Tibial artery (tissue), 4 donors: ENCODE results near the gene FAM13A.

Experiments
- DNase-seq, 2 donors: peaks; one replicate each; pipeline ENCODE4 v3.0.0-alpha.2; 2019
- H3K27ac ChIP-seq, 2 donors: fragments of 200-600 bp; sonication (generic) in 1 of 2; 1 replicate in 1 of 2; 2 replicates in 1 of 2; pipeline ENCODE4 v1.5.1; 2018 to 2019; ENCODE audit warnings: mild to moderate bottlenecking in 1 of 2
- H3K27me3 ChIP-seq, 2 donors: fragments of 200-600 bp; sonication (generic) in 1 of 2; one replicate each; pipeline versions ENCODE4 v1.5.1 to v1.6.0; 2016 to 2019
- H3K36me3 ChIP-seq, 3 donors: fragments of 200-600 bp; sonication (generic) in 2 of 3; one replicate each; pipeline ENCODE4 v1.5.1; 2016 to 2019; ENCODE audit warnings: mild to moderate bottlenecking in 2 of 3
- H3K4me1 ChIP-seq, 4 donors: fragments of 200-600 bp; sonication (generic) in 2 of 4; 1 replicate in 3 of 4; 2 replicates in 1 of 4; pipeline ENCODE4 v1.5.1; 2016 to 2019
- H3K4me3 ChIP-seq, 2 donors: fragments of 200-600 bp; sonication (generic) in 1 of 2; 1 replicate in 1 of 2; 2 replicates in 1 of 2; pipeline ENCODE4 v1.5.1; 2018 to 2019; ENCODE audit warnings: mild to moderate bottlenecking in 2 of 2
- H3K9me3 ChIP-seq, 3 donors: fragments of 200-600 bp; sonication (generic) in 1 of 3; one replicate each; pipeline ENCODE4 v1.5.1; 2016 to 2019
- intact Hi-C: fragments of 100-400 bp; cut with DNase I; formaldehyde crosslinking; loops from one replicate; pipeline ENCODE4 v1.15.0; 2023; ENCODE audit warnings: low total_unique reads
- TF ChIP-seq, protein P1 (sequence below), 2 experiments: fragments of 200-600 bp in 1 of 2; fragments of 450-650 bp in 1 of 2; IDR thresholded peaks; one replicate each; pipeline ENCODE4 v1.5.1; 2017 to 2019; ENCODE audit warnings: antibody characterized with exemption in 2 of 2, mild to moderate bottlenecking in 1 of 2, moderate library complexity in 1 of 2

Gene FAM13A

DNA sequence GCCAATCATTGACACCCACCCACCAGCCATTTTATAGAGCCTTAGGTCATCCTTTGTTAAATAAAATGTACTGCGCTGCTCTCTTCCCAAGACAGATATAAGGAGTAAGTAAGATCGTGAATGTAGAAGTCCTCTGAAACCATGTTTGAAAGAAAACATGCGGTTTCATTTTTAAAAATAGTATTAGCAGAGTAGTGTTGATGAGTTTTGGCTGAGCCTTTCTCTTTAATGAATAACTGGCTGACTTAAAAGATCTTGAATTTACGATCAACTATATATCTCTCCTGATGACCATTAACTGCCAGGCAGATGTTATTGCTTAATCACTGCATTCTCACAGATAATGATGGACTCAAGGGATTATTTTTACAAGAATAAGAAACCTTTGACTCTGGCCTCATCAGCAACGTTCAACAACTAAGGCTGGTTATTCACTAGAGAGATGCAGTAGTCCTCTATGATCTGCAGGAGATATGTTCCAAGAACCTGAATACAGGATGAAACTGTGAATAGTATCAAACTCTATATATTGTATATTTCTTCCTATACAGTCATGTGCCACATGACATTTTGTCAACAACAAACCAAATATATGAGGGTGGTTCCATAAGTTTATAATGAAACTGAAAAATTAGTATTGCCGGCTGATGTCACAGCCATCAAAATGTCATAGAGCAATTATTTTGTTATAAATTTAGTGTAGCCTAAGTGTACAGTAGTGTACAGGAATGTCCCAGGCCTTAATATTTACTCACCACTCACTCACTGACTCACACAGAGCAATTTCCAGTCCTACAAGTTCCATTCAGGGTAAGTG, 80.8 kb downstream of the FAM13A start:
- Histone ChIP-seq H3K36me3 (no peaks in the 10 kb centered on the region), H3K9me3 (no peaks in the 10 kb centered on the region), H3K27me3 (no peaks in the 10 kb centered on the region), H3K4me3 (no peak overlapping the region), H3K4me1 (no peaks in the 10 kb centered on the region), H3K27ac (no peak overlapping the region)
- TF ChIP-seq, protein P1, sequence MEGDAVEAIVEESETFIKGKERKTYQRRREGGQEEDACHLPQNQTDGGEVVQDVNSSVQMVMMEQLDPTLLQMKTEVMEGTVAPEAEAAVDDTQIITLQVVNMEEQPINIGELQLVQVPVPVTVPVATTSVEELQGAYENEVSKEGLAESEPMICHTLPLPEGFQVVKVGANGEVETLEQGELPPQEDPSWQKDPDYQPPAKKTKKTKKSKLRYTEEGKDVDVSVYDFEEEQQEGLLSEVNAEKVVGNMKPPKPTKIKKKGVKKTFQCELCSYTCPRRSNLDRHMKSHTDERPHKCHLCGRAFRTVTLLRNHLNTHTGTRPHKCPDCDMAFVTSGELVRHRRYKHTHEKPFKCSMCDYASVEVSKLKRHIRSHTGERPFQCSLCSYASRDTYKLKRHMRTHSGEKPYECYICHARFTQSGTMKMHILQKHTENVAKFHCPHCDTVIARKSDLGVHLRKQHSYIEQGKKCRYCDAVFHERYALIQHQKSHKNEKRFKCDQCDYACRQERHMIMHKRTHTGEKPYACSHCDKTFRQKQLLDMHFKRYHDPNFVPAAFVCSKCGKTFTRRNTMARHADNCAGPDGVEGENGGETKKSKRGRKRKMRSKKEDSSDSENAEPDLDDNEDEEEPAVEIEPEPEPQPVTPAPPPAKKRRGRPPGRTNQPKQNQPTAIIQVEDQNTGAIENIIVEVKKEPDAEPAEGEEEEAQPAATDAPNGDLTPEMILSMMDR (IDR thresholded peaks at IDR 0.05): no peak
- no peak for DNase-seq
- intact Hi-C loops: no loop called here

DNA sequence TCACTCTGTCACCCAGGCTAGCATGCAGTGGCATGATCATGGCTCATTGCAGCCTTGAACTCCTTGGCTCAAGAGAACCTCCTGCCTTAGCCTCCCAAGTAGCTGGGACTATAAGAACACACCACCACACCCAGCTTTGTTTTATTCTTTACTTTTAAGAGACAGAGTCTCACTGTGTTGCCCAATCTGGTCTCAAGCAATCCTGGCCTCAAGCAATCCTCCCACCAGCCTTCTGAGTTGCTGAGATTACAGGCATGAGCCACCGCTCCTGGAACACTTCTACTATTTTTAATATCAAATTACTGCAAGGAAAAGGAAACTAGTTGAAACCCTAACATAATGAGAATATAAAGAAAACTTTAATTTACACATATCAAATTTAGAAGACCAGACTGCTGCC, 85.4 kb downstream of the FAM13A start:
- TF ChIP-seq, protein P1 (IDR thresholded peaks at IDR 0.05): no peak
- H3K4me1 ChIP-seq: no peaks in the 10 kb centered on the region
- no peaks in the 10 kb centered on the region for H3K36me3 ChIP-seq
- intact Hi-C loops: no loop called here
- no peak overlapping the region for H3K4me3 ChIP-seq
- H3K9me3 ChIP-seq: no peaks in the 10 kb centered on the region
- H3K27me3 ChIP-seq: no peaks in the 10 kb centered on the region
- no peak for DNase-seq
- no peak overlapping the region for H3K27ac ChIP-seq

DNA sequence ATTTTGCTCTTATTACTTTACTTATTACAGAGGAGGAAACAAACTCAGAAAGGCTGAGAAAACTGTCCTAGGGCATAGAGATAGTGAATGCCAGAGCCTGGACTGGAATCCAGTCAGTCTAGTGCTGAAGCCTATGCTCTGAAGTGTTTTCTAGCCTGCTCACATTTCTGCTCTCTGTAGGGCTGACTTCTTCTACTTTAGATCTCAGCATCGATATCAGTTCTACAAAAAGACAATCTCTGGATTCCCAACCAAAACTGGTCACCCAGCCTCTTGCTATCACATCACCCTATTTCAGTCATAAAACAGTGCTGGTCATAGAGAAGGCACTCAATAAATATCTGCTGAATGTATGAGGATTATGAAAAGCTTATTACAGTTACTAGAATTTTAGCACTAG, 87.2 kb downstream of the FAM13A start:
- Histone ChIP-seq H3K9me3 (no peaks in the 10 kb centered on the region), H3K36me3 (no peaks in the 10 kb centered on the region), H3K27ac (no peak overlapping the region), H3K4me1 (no peaks in the 10 kb centered on the region), H3K4me3 (no peak overlapping the region), H3K27me3 (no peaks in the 10 kb centered on the region)
- TF ChIP-seq, protein P1 (IDR thresholded peaks at IDR 0.05): no peak
- DNase-seq: no peak
- intact Hi-C loops: no loop called here

DNA sequence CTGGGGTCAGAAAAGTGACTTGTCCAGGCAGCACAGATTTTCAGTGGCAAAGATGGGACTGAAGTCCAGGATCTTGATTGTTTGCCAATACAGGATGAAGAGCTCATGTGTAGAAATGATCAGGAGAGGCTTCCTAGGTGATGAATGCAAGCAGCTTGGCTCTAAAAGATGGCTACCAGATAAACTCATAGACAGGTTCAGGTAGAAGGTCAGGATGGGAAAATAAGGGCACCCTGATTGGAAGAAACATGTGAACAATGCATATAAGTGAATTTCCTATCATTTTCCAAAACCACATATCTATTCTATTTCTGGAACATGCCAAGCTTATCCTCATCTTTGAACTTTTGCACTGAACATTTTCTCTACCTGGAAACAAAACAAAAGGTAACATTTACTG, 87.7 kb downstream of the FAM13A start:
- Histone ChIP-seq H3K27me3 (no peaks in the 10 kb centered on the region), H3K36me3 (no peaks in the 10 kb centered on the region), H3K4me1 (no peaks in the 10 kb centered on the region), H3K27ac (no peak overlapping the region), H3K9me3 (no peaks in the 10 kb centered on the region), H3K4me3 (no peak overlapping the region)
- intact Hi-C loops: no loop called here
- TF ChIP-seq, protein P1 (IDR thresholded peaks at IDR 0.05): no peak
- no peak for DNase-seq

DNA sequence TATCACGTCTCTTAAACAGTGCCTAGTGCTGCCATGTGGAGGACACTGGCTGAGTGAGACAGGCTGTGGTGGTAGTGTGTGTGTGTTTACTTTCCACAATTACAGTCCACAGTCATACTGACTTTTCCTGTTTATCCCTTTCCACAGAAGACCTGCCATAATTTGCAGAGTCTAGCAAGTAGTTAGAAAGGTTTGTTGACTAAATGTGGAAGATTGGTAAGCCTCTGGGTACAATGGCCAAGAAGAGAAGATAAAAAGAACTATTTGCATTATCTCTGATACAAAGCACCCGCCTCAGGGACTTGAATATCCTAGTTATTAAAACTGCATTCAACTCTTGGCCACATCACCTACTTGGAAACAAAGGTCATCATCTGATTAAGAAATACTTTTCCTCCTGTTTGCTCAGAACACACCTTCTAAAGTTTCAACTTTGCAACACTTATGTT, 89.1 kb downstream of the FAM13A start:
- no peak for DNase-seq
- Histone ChIP-seq H3K27me3 (no peaks in the 10 kb centered on the region), H3K27ac (no peak overlapping the region), H3K36me3 (no peaks in the 10 kb centered on the region), H3K4me3 (no peak overlapping the region), H3K4me1 (no peaks in the 10 kb centered on the region), H3K9me3 (no peaks in the 10 kb centered on the region)
- intact Hi-C loops: no loop called here
- TF ChIP-seq, protein P1 (IDR thresholded peaks at IDR 0.05): no peak
